Medulla oblongata (tissue), 1 donor: Measurements from ENCODE around the gene TTLL8.
"Not testable (repeated sequence)": the region's sequence is repeated elsewhere in the genome, so short reads cannot be mapped to it uniquely, and the experiment has no call there.

ENCODE experiments used
- DNase-seq: peaks from one replicate; pipeline ENCODE4 v3.0.0-alpha.2; 2015; ENCODE audit errors: extremely low spot score

TTLL8 gene

GRCh38 chr22:50058061-50058905, at the start of gene TTLL8:
TSS of gene TTLL8 (minus strand) at chr22:50058298.
- no peak for DNase-seq

GRCh38 chr22:50107529-50107928, 49.4 kb upstream of the TTLL8 start:
- DNase-seq, result no peak

GRCh38 chr22:50105208-50106100, 47.4 kb upstream of the TTLL8 start:
- DNase-seq, result peak; percentile 72

- DNase-seq, result no peak
Observed at GRCh38 chr22:50104141-50104544, 46.0 kb upstream of the TTLL8 start.

- DNase-seq, result no peak
Observed at GRCh38 chr22:50102946-50103345, 44.8 kb upstream of the TTLL8 start.

- no peak for DNase-seq
Observed at GRCh38 chr22:50101870-50102565, 43.9 kb upstream of the TTLL8 start.

GRCh38 chr22:50098052-50098451, 40.0 kb upstream of the TTLL8 start:
- no peak for DNase-seq

- DNase-seq, result no peak
Observed at GRCh38 chr22:50092342-50092741, 34.2 kb upstream of the TTLL8 start.

GRCh38 chr22:50091092-50091768, 33.1 kb upstream of the TTLL8 start:
- DNase-seq, result no peak

GRCh38 chr22:50090412-50090714, 32.3 kb upstream of the TTLL8 start:
- no peak for DNase-seq

GRCh38 chr22:50089682-50090411, 31.7 kb upstream of the TTLL8 start, which contains the start of gene MOV10L1:
TSS of gene MOV10L1 (plus strand) at chr22:50090006. CDS start at chr22:50090089, 83 bp downstream.
- no peak for DNase-seq

GRCh38 chr22:50089231-50089630, 31.1 kb upstream of the TTLL8 start:
- DNase-seq, result no peak

GRCh38 chr22:50088096-50088495, 30.0 kb upstream of the TTLL8 start:
- DNase-seq, result no peak

- DNase-seq, result no peak
Observed at GRCh38 chr22:50087646-50088045, 29.5 kb upstream of the TTLL8 start.

- DNase-seq, result not testable (repeated sequence)
Observed at GRCh38 chr22:50086975-50087374, 28.9 kb upstream of the TTLL8 start.

- DNase-seq, result no peak
Observed at GRCh38 chr22:50086526-50086925, 28.4 kb upstream of the TTLL8 start.

- DNase-seq, result peak; percentile 69
Observed at GRCh38 chr22:50085211-50085972, 27.3 kb upstream of the TTLL8 start, which contains the start of gene MLC1. TSS of gene MLC1 (minus strand) at chr22:50085426. CDS start at chr22:50084902, 524 bp downstream.

GRCh38 chr22:50084614-50085021, 26.5 kb upstream of the TTLL8 start:
- DNase-seq, result no peak

GRCh38 chr22:50084080-50084477, 26.0 kb upstream of the TTLL8 start:
- DNase-seq, result no peak
